Naive thymus-derived CD8-positive, alpha-beta T cell (primary cell): ENCODE measurements around the gene MAPKAPK3. TPM values are rescaled to one million over a fixed set of nuclear protein-coding genes. Genes with fewer than 3 reads are reported as not detected.

Source experiments
- ATAC-seq, 2 donors: fragments of 150-1000 bp; cut with Tn5 transposase in 1 of 2; sonication (Bioruptor Pico), chemical (Tn5 transposase) in 1 of 2; 1 replicate in 1 of 2; 2 replicates in 1 of 2; pipeline ENCODE4 v1.10.0; 2021; ENCODE audit warnings: mild to moderate bottlenecking in 2 of 2, moderate library complexity in 2 of 2
- POLR2A ChIA-PET: fragments of 350-600 bp; sonication (Branson Sonifier 250); formaldehyde crosslinking; loops from one replicate; lab custom pipeline; 2021; ENCODE audit warnings: antibody characterized with exemption; lab: Charles Lee
- DNase-seq, 10 donors: peaks; one replicate each; pipeline versions ENCODE4 v3.0.0 to v3.0.0-alpha.2; 2020 to 2022
- H3K27ac Mint-ChIP-seq, 10 donors: one replicate each; pipeline ENCODE4 v1.8.0; 2020 to 2022; ENCODE audit warnings: mild to moderate bottlenecking in 10 of 10, mixed read lengths in 10 of 10, moderate library complexity in 4 of 10, inconsistent platforms in 1 of 10
- H3K27me3 Mint-ChIP-seq, 5 donors: one replicate each; pipeline ENCODE4 v1.8.0; 2021 to 2022; ENCODE audit warnings: mixed read lengths in 5 of 5
- H3K36me3 Mint-ChIP-seq, 3 donors: one replicate each; pipeline ENCODE4 v1.8.0; 2020 to 2022; ENCODE audit warnings: mixed read lengths in 3 of 3, mild to moderate bottlenecking in 2 of 3, inconsistent platforms in 1 of 3
- H3K4me1 Mint-ChIP-seq, 4 donors: one replicate each; pipeline ENCODE4 v1.8.0; 2021 to 2022; ENCODE audit warnings: mixed read lengths in 4 of 4
- H3K4me3 Mint-ChIP-seq, 10 donors: one replicate each; pipeline ENCODE4 v1.8.0; 2020 to 2022; ENCODE audit warnings: mild to moderate bottlenecking in 10 of 10, mixed read lengths in 10 of 10, moderate library complexity in 6 of 10, inconsistent platforms in 1 of 10
- H3K9me3 Mint-ChIP-seq, 9 donors: one replicate each; pipeline ENCODE4 v1.8.0; 2020 to 2022; ENCODE audit warnings: mixed read lengths in 9 of 9, mild to moderate bottlenecking in 3 of 9, inconsistent platforms in 1 of 9, moderate library complexity in 1 of 9
- polyA plus RNA-seq, 3 donors: library from polyadenylated mRNA; unstranded; fragments of 300-500 nt; fragmentation: Illumina TruSeq; gene quantifications; one replicate each; pipeline ENCODE4 v1.2.3, GENCODE V29; 2021
- total RNA-seq, 8 experiments: library from RNA in 2 of 8; stranded (reverse) in 2 of 8; gene quantifications; one replicate each; pipeline ENCODE4 v1.2.3 and lab custom pipeline; 2021 to 2026

MAPKAPK3 gene
- total and polyA plus RNA-seq, 5 experiments from 2014 or later, result 27.5 to 48.2 (median 42.4) TPM

DNA sequence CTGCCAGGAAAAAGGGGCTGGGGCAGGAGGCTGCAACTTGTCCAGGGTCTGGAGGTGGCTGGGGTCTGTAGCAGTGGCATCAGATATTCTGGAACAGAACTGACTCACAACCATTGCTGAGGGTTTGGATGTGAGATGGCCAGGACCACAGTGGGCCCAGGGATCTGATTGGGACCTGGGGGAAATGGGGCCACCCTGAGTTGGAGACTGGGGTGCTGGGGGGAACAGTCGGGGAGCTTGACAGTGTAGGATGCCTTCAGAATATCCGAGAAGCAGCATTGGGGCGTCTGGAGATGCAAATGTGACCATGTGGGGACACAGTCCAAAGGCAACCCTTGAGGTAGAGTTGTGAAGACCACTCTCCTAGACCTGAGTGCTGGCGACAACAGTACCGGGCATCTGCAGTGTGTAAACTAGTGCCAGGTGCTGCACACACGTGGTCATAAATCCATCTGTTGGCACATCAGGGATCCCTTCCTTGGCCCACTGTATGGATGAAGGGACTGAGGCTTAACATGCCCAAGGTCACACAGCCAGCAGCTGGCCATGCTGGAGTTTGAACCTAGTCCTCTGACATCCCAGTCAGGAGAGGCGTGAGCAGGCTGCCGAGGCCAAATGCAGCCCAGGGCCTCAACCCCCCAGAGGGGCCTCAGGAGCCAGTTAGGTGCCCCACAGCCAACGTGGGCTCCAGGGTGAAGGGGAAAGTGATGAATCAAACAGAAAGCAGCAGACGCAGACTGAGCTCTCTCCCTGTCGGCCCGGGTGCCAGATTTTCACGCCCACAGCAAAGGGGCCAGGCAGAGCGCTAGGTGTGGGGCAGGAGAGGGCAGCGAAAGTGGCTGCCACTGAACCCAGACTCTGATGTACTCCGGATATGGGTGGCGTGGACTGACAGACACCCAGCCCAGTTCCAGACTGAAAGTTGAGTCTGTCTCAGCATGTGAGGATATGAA is 28.9 kb upstream of the MAPKAPK3 start:
- peak overlapping the region; percentile 9 to 72 (median 46) for H3K4me3 Mint-ChIP-seq
- ATAC-seq (peak; percentile 32 to 38), DNase-seq (peak in 4 of 10 donors; percentile 29 to 61 (median 38))
- H3K36me3 Mint-ChIP-seq, result peaks cover 0 to 5% (median 5%) of the 10 kb centered on the region in 3 donors
- peaks cover 34 to 77% (median 62%) of the 10 kb centered on the region in 4 donors for H3K4me1 Mint-ChIP-seq
- H3K27me3 Mint-ChIP-seq, result no peaks in the 10 kb centered on the region
- no peaks in the 10 kb centered on the region for H3K9me3 Mint-ChIP-seq
- POLR2A ChIA-PET, result interaction anchor here (0.5 to 11.1 kb wide), 4 partner anchors 14 to 526 kb away, joined by 3 to 433 read pairs (median 104); partner anchors contain the start of genes C3orf18, CISH, HEMK1 and MAPKAPK3
- H3K27ac Mint-ChIP-seq, result peak overlapping the region; percentile 84 to 95 (median 90)

DNA sequence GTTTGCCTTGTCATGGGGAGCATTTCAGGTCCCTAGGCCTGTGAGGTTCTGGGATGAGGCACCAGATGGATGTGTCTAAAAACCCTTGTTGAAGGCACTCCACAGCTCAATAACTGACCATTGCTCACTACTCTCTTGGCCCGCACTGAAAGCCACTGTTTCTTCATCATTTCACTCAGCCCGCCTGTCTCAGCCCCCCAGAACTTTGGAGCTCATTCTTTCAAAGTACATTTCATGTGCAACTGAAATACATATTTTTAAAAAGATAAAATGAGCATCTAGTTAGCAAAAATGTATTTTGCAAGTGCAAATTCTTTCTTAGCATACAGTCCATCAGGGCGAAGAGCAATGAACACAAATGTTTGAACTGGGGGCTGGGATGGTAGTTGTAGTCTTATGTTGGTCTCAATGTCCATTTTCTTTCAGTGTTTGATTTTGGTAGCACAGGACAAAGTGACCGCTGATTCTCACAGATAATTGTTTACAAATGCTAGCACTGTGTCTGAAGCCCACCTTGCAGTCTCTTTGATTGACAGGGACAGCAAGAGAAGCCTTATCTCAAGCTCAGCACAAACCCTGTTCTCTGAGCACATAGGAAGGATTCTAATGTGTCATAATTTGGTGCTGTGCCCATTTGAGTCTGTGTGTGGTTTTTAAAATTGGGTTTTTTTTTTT is 28.1 kb upstream of the MAPKAPK3 start:
- Mint-ChIP-seq H3K27me3 (no peaks in the 10 kb centered on the region), H3K36me3 (peaks cover 0 to 5% (median 5%) of the 10 kb centered on the region in 3 donors), H3K27ac (peak overlapping the region; percentile 32 to 95 (median 88)), H3K4me1 (peaks cover 33 to 81% (median 66%) of the 10 kb centered on the region in 4 donors), H3K9me3 (no peaks in the 10 kb centered on the region), H3K4me3 (peak overlapping the region in 8 of 10 donors; percentile 9 to 66 (median 48))
- POLR2A ChIA-PET, result interaction anchor here (0.5 to 11.1 kb wide), 4 partner anchors 15 to 526 kb away, joined by 3 to 433 read pairs (median 104); partner anchors contain the start of genes C3orf18, CISH, HEMK1 and MAPKAPK3
- DNase-seq (no peak), ATAC-seq (no peak)

- ATAC-seq (peak; percentile 12 to 13), DNase-seq (no peak)
- POLR2A ChIA-PET, result interaction anchor here (0.6 to 11.1 kb wide), 3 partner anchors 17 to 238 kb away, joined by 3 to 433 read pairs (median 203); partner anchors contain the start of genes C3orf18, CISH, HEMK1 and MAPKAPK3
Observed at GRCh38 chr3:50591196-50591741, 25.7 kb upstream of the MAPKAPK3 start.

DNA sequence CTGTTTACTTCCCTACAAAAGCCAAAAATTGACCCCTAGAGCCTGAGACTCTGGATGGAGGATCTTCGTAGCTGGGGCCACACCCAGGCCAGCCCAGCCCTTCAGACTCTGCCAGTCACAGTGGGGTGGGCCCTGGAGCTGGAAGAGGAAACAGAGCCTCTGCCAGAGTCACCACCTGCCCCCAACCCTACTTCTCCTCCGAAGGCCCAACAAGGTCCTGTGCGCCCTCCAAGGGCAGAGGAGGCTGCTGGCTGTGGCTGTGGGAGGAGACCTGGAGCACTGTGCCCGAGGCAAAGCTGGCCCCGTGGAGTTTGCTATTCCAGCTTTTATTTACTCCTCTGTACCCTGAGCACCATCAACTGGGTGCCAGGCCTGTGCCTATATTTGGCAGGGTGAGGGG is 24.4 kb upstream of the MAPKAPK3 start:
- peak overlapping the region; percentile 81 to 98 (median 90) for H3K27ac Mint-ChIP-seq
- ATAC-seq (no peak), DNase-seq (no peak)
- peak overlapping the region in 9 of 10 donors; percentile 6 to 75 (median 64) for H3K4me3 Mint-ChIP-seq
- no peaks in the 10 kb centered on the region for H3K27me3 Mint-ChIP-seq
- H3K36me3 Mint-ChIP-seq, result no peaks in the 10 kb centered on the region
- H3K9me3 Mint-ChIP-seq, result no peaks in the 10 kb centered on the region
- H3K4me1 Mint-ChIP-seq, result peaks cover 28 to 80% (median 72%) of the 10 kb centered on the region in 4 donors
- POLR2A ChIA-PET, result interaction anchor here (0.6 to 11.1 kb wide), 3 partner anchors 16 to 792 kb away, joined by 3 to 433 read pairs (median 203); partner anchors contain the start of genes C3orf18, CISH, HEMK1 and MAPKAPK3

More at GRCh38 chr3:50591196-50591741, 25.7 kb upstream of the MAPKAPK3 start:
- H3K4me3 Mint-ChIP-seq, result peak overlapping the region in 9 of 10 donors; percentile 64 to 85 (median 70)
- peak overlapping the region; percentile 88 to 96 (median 94) for H3K27ac Mint-ChIP-seq
- no peaks in the 10 kb centered on the region for H3K27me3 Mint-ChIP-seq
- no peaks in the 10 kb centered on the region for H3K36me3 Mint-ChIP-seq
- no peaks in the 10 kb centered on the region for H3K9me3 Mint-ChIP-seq
- peaks cover 32 to 88% (median 77%) of the 10 kb centered on the region in 4 donors for H3K4me1 Mint-ChIP-seq

DNA sequence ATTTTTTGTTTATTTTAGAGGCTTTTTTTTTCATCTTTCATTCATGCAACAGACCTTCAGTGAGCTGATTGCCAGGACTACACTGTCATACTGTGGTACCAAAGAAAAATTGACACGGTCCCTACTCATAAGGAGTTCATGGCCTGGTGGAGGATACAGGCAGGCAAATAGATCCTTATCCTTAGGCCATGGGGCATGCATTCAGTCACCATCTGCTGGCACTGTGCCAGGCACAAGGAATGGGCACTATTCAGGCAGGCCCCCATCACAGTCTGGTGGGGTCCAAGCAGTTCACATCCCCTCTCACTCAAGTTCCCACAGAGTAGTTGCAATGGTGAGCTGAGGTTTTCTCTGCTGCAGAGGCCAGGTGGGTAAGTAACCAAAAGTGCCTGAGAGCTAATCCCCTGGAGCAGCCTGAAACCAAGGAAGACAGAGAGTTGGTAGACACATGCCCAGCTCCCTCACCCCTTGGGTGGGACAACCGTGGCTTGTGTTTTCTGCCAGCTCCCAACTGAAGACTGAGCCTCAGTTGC is 22.6 kb upstream of the MAPKAPK3 start:
- Mint-ChIP-seq H3K27ac (peak overlapping the region in 8 of 10 donors; percentile 47 to 98 (median 90)), H3K36me3 (no peaks in the 10 kb centered on the region), H3K9me3 (no peaks in the 10 kb centered on the region), H3K27me3 (no peaks in the 10 kb centered on the region), H3K4me3 (peak overlapping the region in 2 of 10 donors; percentile 15 to 38), H3K4me1 (peaks cover 23 to 78% (median 65%) of the 10 kb centered on the region in 4 donors)
- POLR2A ChIA-PET, result interaction anchor here (10.4 to 11.1 kb wide), 2 partner anchors 14 to 20 kb away, joined by 203 to 433 read pairs; partner anchors contain the start of genes C3orf18, CISH, HEMK1 and MAPKAPK3
- ATAC-seq, result no peak
- no peak for DNase-seq

- Mint-ChIP-seq H3K27me3 (no peaks in the 10 kb centered on the region), H3K27ac (peak overlapping the region; percentile 39 to 99 (median 94)), H3K4me1 (peaks cover 38 to 80% (median 71%) of the 10 kb centered on the region in 4 donors), H3K9me3 (no peaks in the 10 kb centered on the region), H3K36me3 (peaks cover 0 to 11% (median 0%) of the 10 kb centered on the region in 3 donors), H3K4me3 (peak overlapping the region in 2 of 10 donors; percentile 26 to 92)
- DNase-seq, result no peak
- POLR2A ChIA-PET, result interaction anchor here (7.5 to 21.2 kb wide), 3 partner anchors 9 to 24 kb away, joined by 104 to 623 read pairs (median 433); partner anchors contain the start of genes C3orf18, CISH and HEMK1
- ATAC-seq, result no peak
Observed at GRCh38 chr3:50599115-50599715, 17.7 kb upstream of the MAPKAPK3 start.

DNA sequence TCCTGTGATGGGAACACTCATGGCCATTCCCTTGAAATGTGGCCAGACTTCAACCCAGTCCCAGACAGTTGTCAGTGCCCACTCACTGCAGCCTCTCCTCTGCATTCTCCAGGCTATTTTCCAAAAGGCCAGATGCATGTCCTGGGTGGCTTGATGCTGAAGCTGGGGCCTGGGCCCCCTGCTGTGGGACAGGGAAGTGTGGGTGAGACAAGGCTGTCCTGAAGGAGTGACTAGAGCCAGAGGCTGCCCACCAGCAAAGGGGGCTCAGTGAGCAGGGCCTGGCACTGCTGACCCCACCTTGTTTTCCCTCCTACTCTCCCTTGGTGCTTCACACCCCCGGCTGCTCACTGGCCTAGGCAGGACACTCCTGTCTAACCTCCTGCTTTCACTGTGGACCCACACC is 17.2 kb upstream of the MAPKAPK3 start:
- no peaks in the 10 kb centered on the region for H3K27me3 Mint-ChIP-seq
- H3K36me3 Mint-ChIP-seq, result peaks cover 0 to 15% (median 0%) of the 10 kb centered on the region in 3 donors
- H3K27ac Mint-ChIP-seq, result peak overlapping the region; percentile 59 to 99 (median 94)
- H3K4me1 Mint-ChIP-seq, result peaks cover 41 to 80% (median 71%) of the 10 kb centered on the region in 4 donors
- H3K4me3 Mint-ChIP-seq, result peak overlapping the region in 4 of 10 donors; percentile 30 to 92 (median 48)
- no peak for ATAC-seq
- H3K9me3 Mint-ChIP-seq, result no peaks in the 10 kb centered on the region
- no peak for DNase-seq
- POLR2A ChIA-PET, result interaction anchor here (7.5 to 21.2 kb wide), 3 partner anchors 10 to 25 kb away, joined by 104 to 623 read pairs (median 433); partner anchors contain the start of genes C3orf18, CISH and HEMK1

GRCh38 chr3:50600141-50600753 is 16.7 kb upstream of the MAPKAPK3 start:
- Mint-ChIP-seq H3K4me3 (peak overlapping the region in 5 of 10 donors; percentile 30 to 92 (median 81)), H3K36me3 (peaks cover 0 to 20% (median under 1%) of the 10 kb centered on the region in 3 donors), H3K4me1 (peaks cover 43 to 80% (median 72%) of the 10 kb centered on the region in 4 donors), H3K9me3 (no peaks in the 10 kb centered on the region), H3K27me3 (no peaks in the 10 kb centered on the region), H3K27ac (peak overlapping the region; percentile 88 to 99 (median 94))
- POLR2A ChIA-PET, result interaction anchor here (7.5 to 21.2 kb wide), 3 partner anchors 10 to 25 kb away, joined by 104 to 623 read pairs (median 433); partner anchors contain the start of genes C3orf18, CISH and HEMK1
- ATAC-seq (no peak), DNase-seq (no peak)

GRCh38 chr3:50600841-50601591 is 15.9 kb upstream of the MAPKAPK3 start:
- peaks cover 0 to 28% (median 7%) of the 10 kb centered on the region in 3 donors for H3K36me3 Mint-ChIP-seq
- ATAC-seq, result peak; percentile 69 to 83
- POLR2A ChIA-PET, result interaction anchor here (0.6 to 21.2 kb wide), 7 partner anchors 9 to 1071 kb away, joined by 3 to 623 read pairs (median 14); partner anchors contain the start of genes C3orf18, CISH, HEMK1 and MAPKAPK3

More at GRCh38 chr3:50600841-50601591, 15.9 kb upstream of the MAPKAPK3 start:
- Mint-ChIP-seq H3K27ac (peak overlapping the region; percentile 88 to 99 (median 94)), H3K27me3 (no peaks in the 10 kb centered on the region), H3K4me1 (peaks cover 50 to 81% (median 77%) of the 10 kb centered on the region in 4 donors), H3K9me3 (no peaks in the 10 kb centered on the region), H3K4me3 (peak overlapping the region; percentile 62 to 92 (median 82))
- peak; percentile 31 to 76 (median 56) for DNase-seq
